ENCODE results near the gene EYA2. TPM values are rescaled to one million over a fixed set of nuclear protein-coding genes. Genes with fewer than 3 reads are reported as not detected.

EYA2 gene
- total RNA-seq, 1 donor = 17.7 TPM

DNA sequence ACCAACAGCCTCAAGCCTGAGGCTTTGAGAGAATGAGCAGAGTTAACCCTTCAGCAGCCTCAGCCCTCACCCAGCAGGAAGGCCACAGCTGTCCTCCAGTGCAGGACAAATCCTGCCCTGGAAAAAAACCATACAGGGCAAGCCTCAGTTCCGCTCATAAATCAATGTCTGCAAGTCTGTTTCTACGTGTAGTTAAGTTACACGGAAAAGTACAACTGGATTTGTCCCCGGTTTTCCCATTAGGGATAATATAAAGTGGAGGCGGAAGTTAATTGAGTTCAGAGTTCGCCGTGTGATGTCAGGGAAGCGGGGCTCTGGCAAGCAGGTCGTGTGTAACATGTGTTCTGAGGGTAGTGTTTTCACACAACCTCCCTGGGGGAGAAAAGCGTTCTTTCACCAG, 44.2 kb upstream of the EYA2 start:
- no peak overlapping the region for H3K4me2 ChIP-seq (ENCODE audit: insufficient read depth, low read length)
- TF ChIP-seq CTCF (IDR thresholded peaks at IDR 0.05; ENCODE audit: extremely low read depth, low read depth, low read length) = no peak
- no peaks in the 10 kb centered on the region for H3K9me3 ChIP-seq (ENCODE audit: low read depth, low read length)
- DNase-seq (ENCODE audit: insufficient read length, low spot score, missing footprints) = no peak
- H2AFZ ChIP-seq (ENCODE audit: low read length) = no peak overlapping the region
- no peaks in the 10 kb centered on the region for H3K4me1 ChIP-seq (ENCODE audit: insufficient read depth, low read length)
- no peaks in the 10 kb centered on the region for H3K36me3 ChIP-seq (ENCODE audit: insufficient read depth, low read length)
- no peak overlapping the region for H3K27ac ChIP-seq (ENCODE audit: low read depth, low read length)
- no peaks in the 10 kb centered on the region for H3K79me2 ChIP-seq (ENCODE audit: insufficient read depth, low read length)
- H4K20me1 ChIP-seq (ENCODE audit: insufficient read depth, low read length) = no peaks in the 10 kb centered on the region
- H3K27me3 ChIP-seq (ENCODE audit: insufficient read depth, low read length) = peaks cover 15% of the 10 kb centered on the region
- H3K4me3 ChIP-seq (ENCODE audit: insufficient read depth, low read length) = no peak overlapping the region

- Histone ChIP-seq H3K4me3 (ENCODE audit: insufficient read depth, low read length) (no peak overlapping the region), H3K27ac (ENCODE audit: low read depth, low read length) (no peak overlapping the region), H3K36me3 (ENCODE audit: insufficient read depth, low read length) (no peaks in the 10 kb centered on the region), H3K4me1 (ENCODE audit: insufficient read depth, low read length) (no peaks in the 10 kb centered on the region), H3K9me3 (ENCODE audit: low read depth, low read length) (no peaks in the 10 kb centered on the region), H4K20me1 (ENCODE audit: insufficient read depth, low read length) (no peaks in the 10 kb centered on the region), H3K27me3 (ENCODE audit: insufficient read depth, low read length) (peaks cover 15% of the 10 kb centered on the region), H3K79me2 (ENCODE audit: insufficient read depth, low read length) (no peaks in the 10 kb centered on the region), H2AFZ (ENCODE audit: low read length) (no peak overlapping the region), H3K4me2 (ENCODE audit: insufficient read depth, low read length) (no peak overlapping the region)
- TF ChIP-seq CTCF (IDR thresholded peaks at IDR 0.05; ENCODE audit: extremely low read depth, low read depth, low read length) = no peak
- no peak for DNase-seq (ENCODE audit: insufficient read length, low spot score, missing footprints)
Observed at GRCh38 chr20:46850896-46851295, 43.7 kb upstream of the EYA2 start.

DNA sequence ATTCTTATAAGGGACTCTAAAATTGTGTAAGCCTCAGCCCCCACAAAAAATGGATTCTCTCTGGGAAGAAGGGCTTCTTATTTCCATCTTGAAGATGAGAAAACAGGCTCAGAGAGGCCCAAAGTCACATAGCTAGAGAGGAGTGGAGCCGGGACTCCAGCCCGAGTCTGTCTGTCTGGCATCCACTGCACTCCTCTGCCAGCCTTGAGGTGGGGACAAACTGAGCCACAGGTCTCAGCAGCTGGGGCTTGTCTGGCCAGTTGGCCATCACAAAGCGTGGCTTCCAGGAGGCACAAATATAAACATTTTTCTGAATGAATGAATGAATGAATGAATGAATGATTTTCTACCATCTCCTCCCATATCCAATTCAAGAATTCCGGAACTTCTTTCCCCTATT, 42.9 kb upstream of the EYA2 start:
- Histone ChIP-seq H4K20me1 (ENCODE audit: insufficient read depth, low read length) (no peaks in the 10 kb centered on the region), H3K27ac (ENCODE audit: low read depth, low read length) (no peak overlapping the region), H2AFZ (ENCODE audit: low read length) (no peak overlapping the region), H3K4me1 (ENCODE audit: insufficient read depth, low read length) (no peaks in the 10 kb centered on the region), H3K9me3 (ENCODE audit: low read depth, low read length) (no peaks in the 10 kb centered on the region), H3K79me2 (ENCODE audit: insufficient read depth, low read length) (no peaks in the 10 kb centered on the region), H3K4me3 (ENCODE audit: insufficient read depth, low read length) (no peak overlapping the region), H3K36me3 (ENCODE audit: insufficient read depth, low read length) (no peaks in the 10 kb centered on the region), H3K27me3 (ENCODE audit: insufficient read depth, low read length) (peaks cover 15% of the 10 kb centered on the region), H3K4me2 (ENCODE audit: insufficient read depth, low read length) (no peak overlapping the region)
- no peak for TF ChIP-seq CTCF (IDR thresholded peaks at IDR 0.05; ENCODE audit: extremely low read depth, low read depth, low read length)
- DNase-seq (ENCODE audit: insufficient read length, low spot score, missing footprints) = no peak

- Histone ChIP-seq H3K36me3 (ENCODE audit: insufficient read depth, low read length) (no peaks in the 10 kb centered on the region), H3K4me2 (ENCODE audit: insufficient read depth, low read length) (no peak overlapping the region), H3K9me3 (ENCODE audit: low read depth, low read length) (no peaks in the 10 kb centered on the region), H4K20me1 (ENCODE audit: insufficient read depth, low read length) (no peaks in the 10 kb centered on the region), H2AFZ (ENCODE audit: low read length) (no peak overlapping the region), H3K4me3 (ENCODE audit: insufficient read depth, low read length) (no peak overlapping the region), H3K27ac (ENCODE audit: low read depth, low read length) (no peak overlapping the region), H3K79me2 (ENCODE audit: insufficient read depth, low read length) (no peaks in the 10 kb centered on the region), H3K27me3 (ENCODE audit: insufficient read depth, low read length) (peaks cover 15% of the 10 kb centered on the region), H3K4me1 (ENCODE audit: insufficient read depth, low read length) (no peaks in the 10 kb centered on the region)
- DNase-seq (ENCODE audit: insufficient read length, low spot score, missing footprints) = peak; percentile 8
- TF ChIP-seq CTCF (IDR thresholded peaks at IDR 0.05; ENCODE audit: extremely low read depth, low read depth, low read length) = no peak
Observed at GRCh38 chr20:46852313-46852712, 42.3 kb upstream of the EYA2 start.
